Stimulated activated CD4-positive, alpha-beta T cell treated with anti-CD3 and anti-CD28 coated beads, TNF-alpha, amount 100 ng/mL, for 1 hour (primary cell): ENCODE measurements around the gene LIN7B.
"Not testable (repeated sequence)": the region's sequence is repeated elsewhere in the genome, so short reads cannot be mapped to it uniquely, and the experiment has no call there.

Experiments
- DNase-seq, 3 donors: peaks; one replicate each; pipeline ENCODE4 v3.0.0-alpha.2; 2020; ENCODE audit warnings: low read depth in 3 of 3, low spot score in 1 of 3

The LIN7B gene

GRCh38 chr19:49141352-49141751 is 27.2 kb downstream of the LIN7B start:
- no peak for DNase-seq

- DNase-seq = peak in 1 of 3 donors; percentile 45
Observed at GRCh38 chr19:49142866-49143335, 28.7 kb downstream of the LIN7B start.

GRCh38 chr19:49145573-49146407 is 31.6 kb downstream of the LIN7B start:
- peak in 2 of 3 donors; percentile 51 to 82 for DNase-seq

GRCh38 chr19:49146408-49146770 is 32.2 kb downstream of the LIN7B start:
- not testable (repeated sequence) for DNase-seq

GRCh38 chr19:49148044-49148682 is 34.0 kb downstream of the LIN7B start:
- DNase-seq = no peak

GRCh38 chr19:49148784-49149651 is 34.8 kb downstream of the LIN7B start:
- peak in 2 of 3 donors; percentile 39 to 65 for DNase-seq

- no peak for DNase-seq
Observed at GRCh38 chr19:49149652-49150105, 35.5 kb downstream of the LIN7B start.

- no peak for DNase-seq
Observed at GRCh38 chr19:49150106-49150943, 36.2 kb downstream of the LIN7B start.

GRCh38 chr19:49150944-49151243 is 36.7 kb downstream of the LIN7B start:
- DNase-seq = no peak

GRCh38 chr19:49151267-49152118 is 37.3 kb downstream of the LIN7B start:
- DNase-seq = no peak

GRCh38 chr19:49152119-49152550 is 38.0 kb downstream of the LIN7B start:
- no peak for DNase-seq

- no peak for DNase-seq
Observed at GRCh38 chr19:49153167-49153809, 39.1 kb downstream of the LIN7B start.

- no peak for DNase-seq
Observed at GRCh38 chr19:49154279-49154678, 40.1 kb downstream of the LIN7B start.

- no peak for DNase-seq
Observed at GRCh38 chr19:49155005-49155819, 41.0 kb downstream of the LIN7B start, which contains the start of gene HRC. HRC (minus strand) TSS chr19:49155396; CDS start chr19:49155237, 159 bp downstream.

GRCh38 chr19:49155820-49156346 is 41.7 kb downstream of the LIN7B start:
- no peak for DNase-seq

GRCh38 chr19:49157445-49158224 is 43.5 kb downstream of the LIN7B start, which contains the start of gene TRPM4:
TRPM4 (plus strand) TSS chr19:49157792; CDS start chr19:49157867, 75 bp downstream.
- DNase-seq = no peak
